PC-9 (cell line): Measurements from ENCODE around the gene ALKBH5. TPM values are rescaled to one million over a fixed set of nuclear protein-coding genes. Genes with fewer than 3 reads are reported as not detected.

Experiments
- total RNA-seq: library from RNA; stranded (reverse); gene quantifications from 2 replicates; pipeline ENCODE4 v1.2.3, GENCODE V29; 2021

Gene ALKBH5
- total RNA-seq, 1 experiment from 2014 or later = 117 TPM

Other genes with a start within 250 kb of the ALKBH5 start
- gene TOM1L2, start 211.4 kb upstream of the ALKBH5 start, total RNA-seq = 68.5 and 71.8 TPM in 2 replicates
- 7.2 and 15.2 TPM in 2 replicates for gene DRC3, start 211.0 kb upstream of the ALKBH5 start, total RNA-seq
- 44.5 and 61.7 TPM in 2 replicates for gene ATPAF2, start 144.7 kb upstream of the ALKBH5 start, total RNA-seq
- gene GID4, start 144.4 kb upstream of the ALKBH5 start, total RNA-seq = 16.9 and 19.0 TPM in 2 replicates
- gene DRG2, start 95.9 kb upstream of the ALKBH5 start, total RNA-seq = 62.4 and 66.9 TPM in 2 replicates
- 3.5 and 4.9 TPM in 2 replicates for gene MYO15A, start 75.1 kb upstream of the ALKBH5 start, total RNA-seq
- 44.9 and 57.6 TPM in 2 replicates for gene LLGL1, start 41.8 kb downstream of the ALKBH5 start, total RNA-seq
- gene FLII, start 74.9 kb downstream of the ALKBH5 start, total RNA-seq = 430 and 434 TPM in 2 replicates
- 29.6 and 33.0 TPM in 2 replicates for gene MIEF2, start 76.8 kb downstream of the ALKBH5 start, total RNA-seq
- 51.2 and 52.2 TPM in 2 replicates for gene TOP3A, start 131.2 kb downstream of the ALKBH5 start, total RNA-seq
- 19.5 and 23.8 TPM in 2 replicates for gene SMCR8, start 131.5 kb downstream of the ALKBH5 start, total RNA-seq
- 139 and 170 TPM in 2 replicates for gene SHMT1, start 179.7 kb downstream of the ALKBH5 start, total RNA-seq
- gene EVPLL, start 193.9 kb downstream of the ALKBH5 start, total RNA-seq = 3.7 and 5.7 TPM in 2 replicates